Activated naive CD8-positive, alpha-beta T cell treated with anti-CD3 and anti-CD28 coated beads, Interleukin-2, amount 10 ng/mL, durations not matched to agents 7 days and 5 days (primary cell): Measurements from ENCODE around the gene FUT8. TPM values are rescaled to one million over a fixed set of nuclear protein-coding genes. Genes with fewer than 3 reads are reported as not detected.

Source experiments
- ATAC-seq: fragments of 150-1000 bp; cut with Tn5 transposase; one replicate; pipeline ENCODE4 v1.10.0; 2021; ENCODE audit warnings: low read depth, moderate library complexity
- POLR2A ChIA-PET: fragments of 350-600 bp; sonication (Branson Sonifier 250); formaldehyde crosslinking; loops from one replicate; lab custom pipeline; 2021; ENCODE audit warnings: antibody characterized with exemption; lab: Charles Lee
- DNase-seq: peaks from one replicate; pipeline ENCODE4 v3.0.0; 2021
- H3K27ac Mint-ChIP-seq: one replicate; pipeline ENCODE4 v1.8.0; 2022; ENCODE audit warnings: mild to moderate bottlenecking, mixed read lengths
- H3K27me3 Mint-ChIP-seq: one replicate; pipeline ENCODE4 v1.8.0; 2022; ENCODE audit warnings: mild to moderate bottlenecking, moderate library complexity, mixed read lengths
- H3K36me3 Mint-ChIP-seq: one replicate; pipeline ENCODE4 v1.8.0; 2021; ENCODE audit warnings: mild to moderate bottlenecking, mixed read lengths
- H3K4me1 Mint-ChIP-seq: one replicate; pipeline ENCODE4 v1.8.0; 2021; ENCODE audit warnings: mixed read lengths
- H3K4me3 Mint-ChIP-seq: one replicate; pipeline ENCODE4 v1.8.0; 2022; ENCODE audit warnings: mild to moderate bottlenecking, moderate library complexity, mixed read lengths
- H3K9me3 Mint-ChIP-seq: one replicate; pipeline ENCODE4 v1.8.0; 2021; ENCODE audit warnings: mixed read lengths
- total RNA-seq, 2 experiments: library from RNA; stranded (reverse); gene quantifications; one replicate each; pipeline ENCODE4 v1.2.3, GENCODE V29; 2021

Gene FUT8
- total RNA-seq, 2 experiments from 2014 or later = 82.7 to 86.4 TPM

DNA sequence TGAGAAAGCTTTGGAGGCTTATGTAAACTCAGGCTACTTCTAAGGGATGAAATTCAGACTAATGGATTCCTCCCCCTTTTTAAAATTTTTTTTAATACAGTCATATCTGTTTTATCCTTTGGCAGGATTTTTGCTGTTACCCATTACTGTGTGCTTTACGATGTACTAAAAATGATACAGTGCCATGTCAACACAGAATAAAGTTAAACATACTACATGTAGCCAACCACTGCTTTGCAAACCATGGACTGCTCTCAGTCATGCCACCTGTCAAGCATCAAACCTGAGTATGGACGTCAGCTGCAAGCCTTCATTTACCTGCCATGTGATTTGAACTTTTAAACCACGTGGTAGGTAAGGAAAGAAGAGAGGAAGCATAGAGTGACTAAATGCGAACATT is 325.8 kb downstream of the FUT8 start:
- peaks cover 3% of the 10 kb centered on the region for H3K9me3 Mint-ChIP-seq
- H3K4me1 Mint-ChIP-seq = no peaks in the 10 kb centered on the region
- POLR2A ChIA-PET = no interaction called here
- no peak for DNase-seq
- H3K36me3 Mint-ChIP-seq = peaks cover 44% of the 10 kb centered on the region
- no peak overlapping the region for H3K4me3 Mint-ChIP-seq
- no peak for ATAC-seq
- no peak overlapping the region for H3K27ac Mint-ChIP-seq
- no peaks in the 10 kb centered on the region for H3K27me3 Mint-ChIP-seq

DNA sequence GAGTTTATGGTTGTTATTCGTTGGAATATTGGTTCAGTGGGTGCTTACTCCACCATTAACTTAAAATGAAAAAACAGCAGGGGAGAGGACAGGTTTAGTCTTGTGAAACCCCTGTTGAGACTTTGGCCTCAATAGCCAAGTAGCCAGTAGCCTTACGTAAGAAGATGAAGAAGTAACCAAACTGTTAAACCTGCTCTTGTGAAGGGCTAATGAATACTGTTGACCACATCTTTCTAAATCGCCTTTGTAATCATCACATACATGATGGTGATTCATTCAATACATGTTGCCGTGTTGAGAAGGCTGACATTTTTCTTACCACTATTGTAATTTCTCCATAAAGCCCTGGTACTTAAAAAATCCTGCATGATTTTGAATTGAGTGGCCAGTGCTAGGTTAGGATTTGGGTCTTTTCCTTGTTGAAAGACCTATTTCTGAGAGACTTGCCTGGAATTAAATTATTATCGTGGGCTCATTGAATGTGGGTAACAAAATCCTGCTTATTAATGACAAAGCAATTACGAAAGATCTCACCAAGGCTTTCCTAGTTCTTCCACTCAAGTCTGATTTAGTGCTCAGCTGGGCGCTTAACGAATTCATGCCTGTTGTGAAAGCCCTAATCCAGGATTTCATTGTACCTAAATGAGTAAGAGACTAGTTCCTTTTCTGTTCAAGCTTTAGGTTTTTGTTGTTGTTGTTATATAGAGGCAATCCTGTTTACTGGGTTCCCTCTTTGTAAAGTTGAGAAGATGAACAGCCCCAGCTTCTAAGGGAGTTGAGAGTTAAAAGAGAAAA is 333.1 kb downstream of the FUT8 start:
- no peak overlapping the region for H3K27ac Mint-ChIP-seq
- no peaks in the 10 kb centered on the region for H3K27me3 Mint-ChIP-seq
- POLR2A ChIA-PET = no interaction called here
- no peak for ATAC-seq
- no peak for DNase-seq
- H3K4me3 Mint-ChIP-seq = no peak overlapping the region
- H3K36me3 Mint-ChIP-seq = peaks cover 43% of the 10 kb centered on the region
- H3K4me1 Mint-ChIP-seq = peaks cover under 1% of the 10 kb centered on the region
- peaks cover 3% of the 10 kb centered on the region for H3K9me3 Mint-ChIP-seq

DNA sequence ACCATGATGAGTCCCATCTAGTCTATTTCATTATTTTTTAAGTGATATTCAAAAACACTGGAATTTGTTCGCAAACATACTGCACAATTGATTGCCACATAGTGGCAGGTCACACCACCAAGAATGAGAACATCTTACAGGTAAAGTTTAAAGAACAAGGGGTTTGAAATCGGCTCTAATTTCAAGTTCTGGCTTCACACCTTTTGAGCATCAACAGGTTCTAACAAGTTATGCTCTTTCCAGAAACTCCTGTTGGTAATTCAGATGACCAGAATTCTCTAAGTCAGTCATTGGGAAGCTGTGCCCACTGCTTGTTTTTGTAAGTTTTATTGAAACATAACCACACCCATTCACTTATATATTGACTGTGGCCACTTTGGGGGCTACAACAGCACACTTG is 336.3 kb downstream of the FUT8 start:
- Mint-ChIP-seq H3K36me3 (peaks cover 24% of the 10 kb centered on the region), H3K4me1 (peaks cover 3% of the 10 kb centered on the region), H3K4me3 (no peak overlapping the region), H3K27me3 (no peaks in the 10 kb centered on the region), H3K9me3 (no peaks in the 10 kb centered on the region), H3K27ac (no peak overlapping the region)
- POLR2A ChIA-PET = no interaction called here
- no peak for ATAC-seq
- no peak for DNase-seq

DNA sequence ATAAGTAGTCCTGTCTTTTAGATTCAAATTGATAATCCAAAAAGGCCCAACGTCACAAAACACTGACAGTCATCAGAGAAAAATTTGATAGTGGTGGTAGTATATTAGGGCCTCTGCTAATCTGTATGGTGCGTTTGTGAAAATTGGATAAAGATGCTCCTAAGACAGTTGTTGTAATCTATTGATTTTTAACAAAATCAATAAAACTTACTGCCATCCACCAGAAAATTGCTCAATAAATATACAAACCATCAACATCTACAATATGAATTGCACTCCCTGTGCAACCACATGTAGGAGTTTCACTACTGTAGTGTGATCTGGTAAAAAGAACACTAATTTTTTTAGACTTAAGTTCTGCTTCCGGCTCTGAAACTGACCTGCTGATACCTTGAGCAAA is 336.8 kb downstream of the FUT8 start:
- Mint-ChIP-seq H3K4me1 (peaks cover 3% of the 10 kb centered on the region), H3K9me3 (no peaks in the 10 kb centered on the region), H3K36me3 (peaks cover 21% of the 10 kb centered on the region), H3K4me3 (no peak overlapping the region), H3K27ac (no peak overlapping the region), H3K27me3 (no peaks in the 10 kb centered on the region)
- no peak for DNase-seq
- POLR2A ChIA-PET = no interaction called here
- ATAC-seq = no peak

DNA sequence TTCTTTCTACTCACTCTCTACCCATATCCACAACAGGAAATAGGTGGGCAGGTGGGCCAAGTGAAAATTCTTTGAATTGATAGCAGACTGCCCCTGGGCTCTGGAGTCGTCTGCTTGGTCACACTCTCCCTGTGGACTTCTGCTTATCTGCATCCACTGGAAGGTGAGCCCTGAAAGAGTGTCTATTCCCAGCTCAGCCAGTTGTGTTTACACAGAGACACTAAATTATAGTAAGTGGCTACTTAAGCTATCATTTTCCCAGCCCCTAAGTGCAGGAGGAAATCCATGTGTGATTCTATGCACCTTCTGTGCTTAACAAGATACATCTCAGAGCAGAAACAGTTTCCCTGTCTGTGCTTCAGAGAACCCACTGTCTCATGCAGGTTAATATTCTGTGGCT is 338.4 kb downstream of the FUT8 start:
- peaks cover 3% of the 10 kb centered on the region for H3K4me1 Mint-ChIP-seq
- POLR2A ChIA-PET = no interaction called here
- no peaks in the 10 kb centered on the region for H3K9me3 Mint-ChIP-seq
- no peak overlapping the region for H3K4me3 Mint-ChIP-seq
- no peaks in the 10 kb centered on the region for H3K27me3 Mint-ChIP-seq
- no peak overlapping the region for H3K27ac Mint-ChIP-seq
- H3K36me3 Mint-ChIP-seq = peaks cover 15% of the 10 kb centered on the region
- ATAC-seq (no peak), DNase-seq (no peak)

DNA sequence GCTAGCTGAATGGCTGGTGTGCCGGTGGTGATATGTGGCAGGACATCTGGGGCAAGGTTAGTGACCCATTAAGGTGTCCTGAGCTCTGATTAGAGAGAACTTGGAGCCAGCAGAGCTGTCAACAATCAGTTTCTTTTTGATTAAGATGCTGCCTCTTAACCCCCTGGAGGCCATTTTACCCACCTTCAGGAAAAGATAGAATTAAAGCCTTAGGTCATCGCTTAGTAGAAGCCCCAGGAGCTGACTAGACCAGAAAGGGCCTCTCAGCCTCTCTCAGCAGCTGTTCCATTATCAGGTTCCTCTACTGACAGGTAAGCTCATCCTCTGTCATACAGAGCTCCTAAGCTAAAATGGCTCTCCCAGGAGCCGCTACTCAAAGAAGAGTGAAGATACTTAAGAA is 339.0 kb downstream of the FUT8 start:
- DNase-seq (no peak), ATAC-seq (no peak)
- Mint-ChIP-seq H3K4me3 (no peak overlapping the region), H3K27ac (no peak overlapping the region), H3K4me1 (peaks cover 3% of the 10 kb centered on the region), H3K27me3 (no peaks in the 10 kb centered on the region), H3K9me3 (no peaks in the 10 kb centered on the region), H3K36me3 (peaks cover 10% of the 10 kb centered on the region)
- POLR2A ChIA-PET = no interaction called here

DNA sequence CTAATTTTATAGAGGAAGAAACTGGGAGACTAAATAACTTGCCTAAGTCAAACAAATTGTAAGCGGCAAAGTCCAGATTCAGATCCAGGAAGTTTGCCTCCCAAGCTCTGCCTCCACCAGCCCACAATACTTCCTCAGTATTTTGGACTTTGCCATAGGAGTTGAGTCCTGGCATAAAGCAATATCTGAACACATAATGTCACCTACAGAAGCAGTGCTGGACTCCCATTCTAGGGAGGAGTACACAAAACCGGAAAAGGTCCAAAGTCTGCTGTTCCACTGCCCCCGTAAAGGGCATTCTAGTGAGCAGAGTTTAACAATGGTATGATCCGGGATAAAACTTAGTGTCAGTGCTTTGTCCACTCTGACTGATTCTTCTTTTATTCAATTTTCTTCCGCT is 340.5 kb downstream of the FUT8 start:
- H3K27me3 Mint-ChIP-seq = no peaks in the 10 kb centered on the region
- H3K9me3 Mint-ChIP-seq = no peaks in the 10 kb centered on the region
- H3K4me3 Mint-ChIP-seq = no peak overlapping the region
- H3K27ac Mint-ChIP-seq = no peak overlapping the region
- DNase-seq (no peak), ATAC-seq (no peak)
- POLR2A ChIA-PET = no interaction called here
- H3K36me3 Mint-ChIP-seq = peaks cover 3% of the 10 kb centered on the region
- H3K4me1 Mint-ChIP-seq = peaks cover 3% of the 10 kb centered on the region

DNA sequence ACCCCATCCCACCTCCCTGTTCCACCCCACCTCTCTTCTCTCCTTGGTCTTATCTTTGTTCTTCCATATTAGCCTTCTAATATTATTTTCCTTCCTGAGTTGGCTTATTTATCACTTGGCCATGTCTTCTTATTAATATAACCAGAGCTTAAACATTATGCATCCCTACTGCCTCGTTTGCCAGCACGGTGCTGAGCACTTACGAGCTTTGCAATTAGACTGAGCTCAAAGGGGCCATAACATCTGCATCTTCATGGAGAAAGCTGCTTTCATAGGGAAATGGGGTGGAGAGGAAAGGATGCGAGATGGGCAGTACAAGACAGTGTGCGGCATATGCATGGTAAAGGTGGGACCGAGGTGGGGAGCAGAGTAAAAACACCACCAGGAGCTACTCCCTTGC is 342.8 kb downstream of the FUT8 start:
- Mint-ChIP-seq H3K27me3 (no peaks in the 10 kb centered on the region), H3K9me3 (peaks cover 2% of the 10 kb centered on the region), H3K4me1 (peaks cover 3% of the 10 kb centered on the region), H3K36me3 (no peaks in the 10 kb centered on the region), H3K27ac (no peak overlapping the region), H3K4me3 (no peak overlapping the region)
- DNase-seq (no peak), ATAC-seq (no peak)
- POLR2A ChIA-PET = no interaction called here

DNA sequence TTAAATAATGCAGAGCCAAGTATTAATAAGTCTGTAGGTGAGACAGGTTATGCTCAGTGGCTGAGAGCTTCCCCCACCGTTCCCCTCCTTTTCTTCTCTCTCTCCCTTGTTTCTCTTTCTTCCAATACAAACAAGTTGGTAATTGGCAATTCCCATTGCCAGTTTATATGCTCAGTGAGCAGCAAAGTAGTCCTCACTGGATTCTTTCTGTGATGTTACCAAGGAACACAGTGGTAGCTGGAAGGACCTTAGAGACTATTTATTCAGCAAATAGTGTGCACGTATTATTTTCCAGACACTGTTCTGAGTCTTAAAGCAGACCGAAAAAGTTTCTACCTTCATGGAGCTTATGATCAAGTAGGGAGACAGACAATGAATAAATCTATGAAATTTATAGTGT is 344.4 kb downstream of the FUT8 start:
- H3K27me3 Mint-ChIP-seq = no peaks in the 10 kb centered on the region
- H3K9me3 Mint-ChIP-seq = peaks cover 5% of the 10 kb centered on the region
- H3K27ac Mint-ChIP-seq = no peak overlapping the region
- H3K36me3 Mint-ChIP-seq = peaks cover 3% of the 10 kb centered on the region
- H3K4me3 Mint-ChIP-seq = no peak overlapping the region
- DNase-seq = no peak
- ATAC-seq = no peak
- POLR2A ChIA-PET = no interaction called here
- no peaks in the 10 kb centered on the region for H3K4me1 Mint-ChIP-seq

DNA sequence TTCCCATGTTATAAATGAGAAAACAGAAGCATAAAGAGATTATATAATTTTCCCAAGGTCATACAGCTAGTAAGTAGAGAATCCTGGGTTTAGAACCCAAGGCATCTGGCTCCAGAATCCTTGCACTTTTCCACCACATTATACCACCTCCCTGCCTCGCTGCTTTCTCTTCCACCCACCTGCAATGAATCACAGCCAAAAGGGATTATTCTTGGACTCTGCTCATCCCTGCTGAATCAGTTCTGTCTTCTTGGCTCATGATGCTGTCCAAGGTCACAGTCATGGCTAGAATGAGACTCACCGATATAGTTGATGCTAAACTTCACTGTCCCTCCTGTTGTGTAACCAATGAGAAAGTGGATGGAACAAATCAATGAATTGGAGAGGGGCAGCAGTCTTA is 356.6 kb downstream of the FUT8 start:
- DNase-seq (no peak), ATAC-seq (no peak)
- no peaks in the 10 kb centered on the region for H3K27me3 Mint-ChIP-seq
- H3K9me3 Mint-ChIP-seq = peaks cover 9% of the 10 kb centered on the region
- no peak overlapping the region for H3K27ac Mint-ChIP-seq
- no peaks in the 10 kb centered on the region for H3K4me1 Mint-ChIP-seq
- H3K36me3 Mint-ChIP-seq = peaks cover 2% of the 10 kb centered on the region
- POLR2A ChIA-PET = no interaction called here
- no peak overlapping the region for H3K4me3 Mint-ChIP-seq

DNA sequence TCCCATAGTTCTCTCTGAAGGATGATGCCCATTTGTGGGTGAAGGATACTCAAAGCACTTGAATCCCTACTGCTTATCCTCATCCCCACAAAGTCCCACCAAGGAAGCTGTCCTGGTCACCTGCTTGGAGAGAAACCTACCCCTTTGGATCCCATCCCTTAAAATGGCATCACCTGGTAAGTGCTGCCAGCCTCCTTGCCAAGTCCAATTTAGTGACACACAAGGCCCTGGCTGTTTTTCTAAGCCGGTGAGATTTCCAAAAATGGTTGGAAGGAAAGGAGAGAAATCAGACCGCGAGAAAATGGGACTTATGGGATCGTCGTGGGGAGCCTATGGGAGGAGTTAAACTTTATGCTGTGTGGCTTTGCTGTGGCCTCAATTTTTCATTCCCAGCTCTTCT is 358.2 kb downstream of the FUT8 start:
- Mint-ChIP-seq H3K36me3 (peaks cover 2% of the 10 kb centered on the region), H3K27me3 (no peaks in the 10 kb centered on the region), H3K27ac (no peak overlapping the region), H3K9me3 (peaks cover 9% of the 10 kb centered on the region), H3K4me3 (no peak overlapping the region), H3K4me1 (no peaks in the 10 kb centered on the region)
- ATAC-seq (no peak), DNase-seq (no peak)
- POLR2A ChIA-PET = no interaction called here

DNA sequence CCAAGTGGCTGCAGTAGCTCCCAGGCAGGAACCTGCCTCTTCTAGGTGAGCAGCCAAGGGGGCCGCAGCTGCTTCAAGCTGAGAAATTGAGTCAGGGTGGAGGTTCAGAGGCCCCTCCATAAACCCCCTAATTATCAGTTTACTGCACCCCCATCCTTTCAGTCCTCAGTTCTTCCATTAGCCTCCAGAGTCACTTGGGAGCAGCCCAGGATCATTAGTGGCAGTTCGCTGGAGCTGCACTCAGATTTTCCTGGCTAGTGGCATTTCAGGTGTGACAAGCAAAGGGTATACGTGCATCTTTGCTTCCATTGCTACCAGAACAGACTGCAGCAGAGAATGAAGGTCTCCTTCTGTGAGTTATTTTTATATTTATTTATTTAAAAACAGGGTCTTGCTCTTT is 358.7 kb downstream of the FUT8 start:
- no peak for ATAC-seq
- Mint-ChIP-seq H3K4me3 (no peak overlapping the region), H3K9me3 (peaks cover 9% of the 10 kb centered on the region), H3K27ac (no peak overlapping the region), H3K27me3 (peaks cover 2% of the 10 kb centered on the region), H3K4me1 (no peaks in the 10 kb centered on the region), H3K36me3 (peaks cover 2% of the 10 kb centered on the region)
- POLR2A ChIA-PET = no interaction called here
- DNase-seq = no peak

DNA sequence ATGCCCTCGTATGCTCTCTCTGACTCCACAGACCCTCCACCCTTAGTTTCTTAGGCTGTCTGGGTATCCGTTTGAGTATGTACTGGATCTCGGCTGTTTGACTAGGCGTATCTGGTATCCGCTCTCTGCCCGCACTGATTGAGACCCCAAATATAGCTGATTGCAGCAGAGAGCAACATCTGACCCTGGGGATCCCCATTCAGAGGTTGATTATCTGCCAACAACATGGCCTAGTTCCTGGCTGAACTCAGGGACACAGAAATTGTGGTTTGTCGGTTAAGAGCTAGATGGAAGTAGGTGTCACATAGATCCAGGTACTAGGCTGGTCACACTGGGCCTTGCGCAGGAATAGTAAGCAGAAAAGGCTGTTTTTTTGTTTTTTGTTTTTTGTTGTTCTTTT is 359.9 kb downstream of the FUT8 start:
- Mint-ChIP-seq H3K36me3 (no peaks in the 10 kb centered on the region), H3K9me3 (peaks cover 6% of the 10 kb centered on the region), H3K27ac (no peak overlapping the region), H3K4me3 (no peak overlapping the region), H3K27me3 (peaks cover 5% of the 10 kb centered on the region), H3K4me1 (no peaks in the 10 kb centered on the region)
- POLR2A ChIA-PET = no interaction called here
- no peak for DNase-seq
- ATAC-seq = no peak

DNA sequence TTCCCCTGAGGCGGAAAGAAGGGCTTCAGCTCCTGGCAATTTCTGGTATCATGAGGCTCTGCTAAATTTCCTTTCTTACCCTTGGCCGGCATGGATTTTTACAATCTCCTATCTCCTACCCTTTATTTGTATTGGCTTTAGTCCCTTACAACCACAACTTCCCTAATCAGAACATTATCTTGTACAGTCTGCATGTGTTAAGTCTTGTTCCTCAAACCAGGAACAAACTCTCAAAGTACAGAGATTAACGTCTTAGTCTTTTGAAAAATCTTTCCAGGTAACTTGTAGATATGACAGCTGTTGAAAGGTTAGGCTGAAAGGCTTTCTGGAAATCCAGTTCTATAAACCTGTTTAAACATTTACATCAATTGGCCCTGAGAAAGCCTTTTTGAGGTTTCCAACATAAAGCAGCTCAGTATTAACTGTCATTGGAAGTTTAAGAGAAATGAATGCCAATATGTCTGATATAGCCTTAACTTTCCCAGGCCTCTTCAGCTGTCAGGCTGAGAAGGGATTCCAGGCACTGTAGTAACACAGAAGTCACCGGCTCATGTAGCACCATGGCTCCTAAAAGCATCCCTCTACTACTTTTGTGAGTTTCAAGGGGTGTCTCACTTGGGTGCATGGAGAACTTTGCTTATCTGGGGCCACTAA is 360.5 kb downstream of the FUT8 start:
- Mint-ChIP-seq H3K4me1 (no peaks in the 10 kb centered on the region), H3K27me3 (peaks cover 5% of the 10 kb centered on the region), H3K36me3 (no peaks in the 10 kb centered on the region), H3K9me3 (peaks cover 6% of the 10 kb centered on the region), H3K4me3 (no peak overlapping the region), H3K27ac (no peak overlapping the region)
- POLR2A ChIA-PET = no interaction called here
- DNase-seq = no peak
- no peak for ATAC-seq
